HG03025 (cell line): ENCODE data around the gene SEMA4G.

Experiments
- ATAC-seq: cut with Tn5 transposase; IDR thresholded peaks from one replicate; pipeline ENCODE4 v1.9.1; 2021; ENCODE audit warnings: mild to moderate bottlenecking, moderate library complexity; ENCODE audit not compliant: unreplicated experiment, low FRiP score

SEMA4G gene

DNA sequence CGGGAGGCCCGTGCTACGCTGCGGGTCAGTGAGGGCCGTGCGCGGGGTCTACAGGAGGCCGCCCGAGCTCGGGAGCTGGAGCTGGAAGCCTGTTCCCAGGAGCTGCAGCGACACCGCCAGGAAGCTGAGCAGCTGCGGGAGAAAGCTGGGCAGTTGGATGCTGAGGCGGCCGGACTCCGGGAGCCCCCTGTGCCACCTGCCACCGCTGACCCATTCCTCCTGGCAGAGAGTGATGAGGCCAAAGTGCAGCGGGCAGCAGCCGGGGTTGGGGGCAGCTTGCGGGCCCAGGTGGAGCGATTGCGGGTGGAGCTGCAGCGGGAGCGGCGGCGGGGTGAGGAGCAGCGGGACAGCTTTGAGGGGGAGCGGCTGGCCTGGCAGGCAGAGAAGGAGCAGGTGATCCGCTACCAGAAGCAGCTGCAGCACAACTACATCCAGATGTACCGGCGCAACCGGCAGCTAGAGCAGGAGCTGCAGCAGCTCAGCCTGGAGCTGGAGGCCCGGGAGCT is 37.3 kb downstream of the SEMA4G start:
- ATAC-seq: no peak

GRCh38 chr10:101007099-101007711 is 37.9 kb downstream of the SEMA4G start:
- ATAC-seq: no peak

GRCh38 chr10:101007915-101008822 is 38.9 kb downstream of the SEMA4G start:
- no peak for ATAC-seq

- no peak for ATAC-seq
Measured at GRCh38 chr10:101008823-101009423, 39.6 kb downstream of the SEMA4G start.

- ATAC-seq: no peak
Measured at GRCh38 chr10:101010329-101010728, 41.0 kb downstream of the SEMA4G start.

GRCh38 chr10:101011517-101012423 is 42.5 kb downstream of the SEMA4G start:
- no peak for ATAC-seq

DNA sequence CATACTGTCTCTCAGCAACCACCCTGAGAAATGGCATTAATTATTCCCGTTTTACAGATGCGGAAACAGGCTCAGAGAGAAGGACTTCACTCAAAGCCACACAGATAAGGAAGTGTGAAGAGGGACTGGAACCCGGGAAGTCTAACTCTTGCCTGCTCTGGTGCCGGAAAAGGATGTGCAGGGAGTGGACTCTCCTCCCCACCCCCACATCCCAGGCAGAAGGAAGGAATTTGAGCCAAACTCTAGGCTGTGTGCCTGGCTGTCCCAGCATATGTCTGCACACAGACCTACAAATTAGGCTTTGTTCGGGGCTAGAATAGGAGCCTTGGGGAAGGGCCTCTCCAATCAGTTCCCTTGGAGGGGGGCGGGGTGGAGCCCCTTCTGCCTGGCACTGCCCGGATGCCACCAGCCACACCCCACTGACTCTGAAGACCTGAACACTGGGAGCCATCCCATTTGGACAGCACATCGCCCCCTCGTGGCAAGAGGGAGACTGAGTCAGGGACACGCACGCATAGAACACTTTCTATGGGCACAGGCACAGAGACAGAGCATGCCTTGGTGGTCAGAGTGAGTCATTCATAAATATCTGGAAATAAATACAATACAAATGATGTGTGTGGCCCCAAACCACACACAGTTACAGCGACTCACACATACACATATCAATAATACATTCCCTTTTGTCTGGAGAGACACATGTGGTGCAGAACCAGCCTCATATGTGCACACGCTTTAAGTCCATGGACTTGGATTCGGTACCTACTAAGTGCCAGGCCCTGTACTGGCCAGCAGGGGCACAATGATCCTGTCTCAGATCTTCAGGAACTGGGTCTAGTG is 43.4 kb downstream of the SEMA4G start:
- no peak for ATAC-seq

GRCh38 chr10:101013365-101013825 is 44.1 kb downstream of the SEMA4G start:
- ATAC-seq: no peak

DNA sequence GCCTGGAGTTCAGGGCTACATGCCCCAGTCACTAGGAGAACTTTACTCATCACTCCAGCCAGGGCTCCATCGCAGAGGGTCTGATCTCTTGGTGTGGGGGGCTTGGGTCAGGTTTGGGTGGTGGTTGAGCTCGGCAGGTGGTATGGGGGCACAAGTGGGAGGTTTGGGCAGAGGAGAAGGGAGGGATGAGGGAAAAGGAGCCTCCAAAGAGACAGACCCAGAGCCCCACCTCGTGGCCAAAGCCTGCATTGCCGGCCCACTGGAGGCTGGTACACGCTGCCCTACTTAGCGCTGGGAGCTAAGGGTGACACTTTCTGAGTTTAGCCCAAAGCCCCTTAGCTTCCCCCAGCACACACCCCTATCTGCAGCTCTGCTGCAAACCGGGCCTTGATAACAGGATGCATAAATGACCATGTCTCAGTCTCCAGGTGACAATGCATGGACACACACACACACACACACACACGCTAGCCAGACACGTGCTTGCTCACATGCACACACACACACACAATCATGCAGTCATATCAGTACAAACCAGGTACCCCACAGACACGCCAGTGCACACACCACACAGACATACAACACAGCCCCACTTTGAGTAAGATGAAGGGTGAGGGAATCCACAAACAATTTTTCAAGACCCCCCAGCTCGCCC is 45.1 kb downstream of the SEMA4G start:
- no peak for ATAC-seq

- no peak for ATAC-seq
Measured at GRCh38 chr10:101014966-101015581, 45.8 kb downstream of the SEMA4G start.

DNA sequence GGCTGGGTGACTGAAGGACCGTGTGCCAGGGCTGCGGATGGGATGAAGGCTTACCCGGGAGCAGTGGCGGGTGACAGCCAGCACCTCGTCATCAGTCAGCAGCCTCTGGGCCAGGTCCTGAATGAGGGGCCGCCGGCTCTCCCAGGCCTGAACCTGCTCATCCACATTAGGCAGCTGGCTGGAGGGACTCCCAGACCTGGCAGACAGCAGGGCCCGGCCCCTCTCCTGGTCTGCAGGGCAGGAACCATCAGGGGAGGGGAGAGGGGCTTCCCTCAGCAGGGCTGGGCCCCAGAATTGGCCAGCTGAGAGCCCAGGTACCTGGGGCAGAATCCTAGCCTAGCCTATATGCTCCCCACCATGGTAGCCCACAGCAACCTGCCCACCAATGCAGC is 46.3 kb downstream of the SEMA4G start:
- ATAC-seq: no peak

DNA sequence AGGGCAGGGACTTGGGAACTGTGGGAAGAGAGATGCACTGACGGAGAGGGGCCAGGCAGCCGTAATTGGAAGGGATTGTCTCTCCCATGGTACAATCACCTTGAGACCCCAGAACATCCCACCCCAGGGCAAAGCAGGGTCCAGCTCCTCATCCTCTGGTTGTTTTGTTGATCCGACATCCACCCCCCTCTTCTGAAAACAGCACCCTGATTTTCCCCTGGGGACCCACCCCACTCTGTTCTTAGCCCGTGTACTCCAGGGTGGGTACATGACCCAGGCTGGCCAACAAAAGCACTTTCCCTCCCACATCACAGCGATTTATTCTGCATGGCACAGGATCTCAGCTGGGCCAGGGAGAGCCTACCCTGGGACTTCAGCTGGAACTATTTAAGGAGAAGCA is 47.5 kb downstream of the SEMA4G start:
- ATAC-seq: no peak

GRCh38 chr10:101018118-101018599 is 48.9 kb downstream of the SEMA4G start:
- ATAC-seq: no peak

DNA sequence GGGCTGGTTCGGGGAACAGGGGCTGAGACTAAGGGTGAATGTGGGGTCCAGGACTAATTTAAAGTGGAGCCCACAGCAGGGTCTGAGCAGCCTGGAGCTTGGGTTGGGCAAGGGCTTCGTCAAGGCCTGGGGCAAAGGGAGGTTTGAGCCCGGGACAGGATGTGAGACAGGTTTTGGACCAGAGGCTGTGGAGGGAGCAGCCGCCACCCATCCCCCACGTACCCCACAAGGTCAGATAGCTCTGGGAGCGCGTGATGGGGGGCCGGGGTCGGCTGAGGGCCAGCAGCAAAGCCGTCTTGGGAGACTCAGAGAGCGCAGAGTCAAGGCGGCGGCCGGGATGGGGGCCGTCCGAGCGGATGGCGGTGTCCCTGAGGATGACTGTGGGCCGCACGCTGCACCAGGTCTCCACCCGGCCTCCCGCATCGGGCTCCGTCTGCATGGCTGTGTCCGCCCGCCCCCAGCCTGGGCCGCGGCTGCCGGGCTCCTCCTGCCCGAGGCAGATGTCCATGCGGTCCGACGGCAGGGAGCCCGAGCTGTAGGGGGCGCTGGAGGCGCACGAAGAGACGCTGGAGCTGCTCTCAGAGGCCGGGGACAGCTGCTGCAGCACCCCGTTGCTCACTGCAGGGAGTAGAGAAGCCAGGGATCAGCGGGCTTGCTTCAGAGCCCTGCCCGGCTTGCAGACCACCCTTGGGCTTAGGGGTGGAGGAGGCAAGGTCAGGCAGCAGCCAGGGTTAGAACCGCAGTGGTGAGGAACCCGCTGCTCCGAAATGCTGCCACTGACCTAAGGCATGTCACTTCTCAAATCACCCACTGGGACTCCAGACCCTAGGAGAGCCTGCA is 49.5 kb downstream of the SEMA4G start:
- no peak for ATAC-seq
